Endothelial cell of umbilical vein (primary cell): Measurements from ENCODE around the gene THSD4.

Experiments used
- EZH2 ChIP-seq: IDR thresholded peaks from 2 replicates; pipeline ENCODE4 v1.6.1; 2012; ENCODE audit warnings: borderline replicate concordance, low read depth, mild to moderate bottlenecking, moderate library complexity, low read length, inconsistent platforms; ENCODE audit not compliant: severe bottlenecking
- FOS ChIP-seq: IDR thresholded peaks from 2 replicates; pipeline ENCODE4 v1.6.1; 2011; ENCODE audit warnings: mild to moderate bottlenecking, low read length, moderate library complexity, borderline replicate concordance; ENCODE audit not compliant: insufficient read depth
- JUN ChIP-seq: IDR thresholded peaks from 2 replicates; pipeline ENCODE4 v1.6.1; 2011; ENCODE audit warnings: borderline replicate concordance, low read depth; ENCODE audit not compliant: insufficient read length, insufficient read depth
- MYC ChIP-seq: IDR thresholded peaks from one replicate; pipeline ENCODE4 v1.6.1; 2011; ENCODE audit warnings: mild to moderate bottlenecking, low read depth, low read length
- POLR2A ChIP-seq: IDR thresholded peaks from 2 replicates; pipeline ENCODE4 v1.6.1; 2012; ENCODE audit warnings: low read depth, mild to moderate bottlenecking, control low read depth, low read length
- POLR2AphosphoS5 ChIP-seq: IDR thresholded peaks from 2 replicates; pipeline ENCODE4 v1.6.1; 2012; ENCODE audit warnings: low read depth, mild to moderate bottlenecking, control low read depth, low read length, moderate library complexity; ENCODE audit not compliant: insufficient read depth
- TF ChIP-seq, protein P1 (sequence below), 2 donors: IDR thresholded peaks; 1 replicate in 1 of 2; 2 replicates in 1 of 2; pipeline ENCODE4 v1.5.1; 2011; ENCODE audit warnings: low read length in 2 of 2, mild to moderate bottlenecking in 2 of 2, moderate library complexity in 2 of 2, control low read depth in 1 of 2, inconsistent platforms in 1 of 2, low read depth in 1 of 2; ENCODE audit not compliant: insufficient read depth in 1 of 2; ENCODE audit errors: extremely low read depth in 1 of 2
- TF ChIP-seq, protein P2 (sequence below): IDR thresholded peaks from 2 replicates; pipeline ENCODE4 v1.6.1; 2011; ENCODE audit not compliant: insufficient read depth, insufficient read length

DNA sequence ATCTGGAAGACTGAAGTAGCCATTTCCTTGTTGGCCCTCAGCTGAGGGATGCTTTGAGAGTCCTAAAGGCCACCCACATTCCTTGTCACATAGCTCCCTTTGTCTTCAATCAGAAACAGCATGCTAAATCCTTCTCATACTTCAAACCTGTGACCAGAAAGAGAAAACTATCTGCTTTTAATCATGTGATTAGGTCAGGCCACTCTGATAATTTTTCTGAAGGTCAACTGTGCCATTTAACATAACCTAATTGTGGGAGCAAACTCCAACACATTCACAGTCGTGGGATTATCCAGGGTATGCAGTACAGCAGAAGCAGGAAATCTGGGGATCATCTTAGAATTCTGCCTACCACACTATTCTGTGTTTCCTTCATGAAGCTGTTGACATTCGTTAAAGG, 471.2 kb downstream of the THSD4 start:
- TF ChIP-seq, protein P1, sequence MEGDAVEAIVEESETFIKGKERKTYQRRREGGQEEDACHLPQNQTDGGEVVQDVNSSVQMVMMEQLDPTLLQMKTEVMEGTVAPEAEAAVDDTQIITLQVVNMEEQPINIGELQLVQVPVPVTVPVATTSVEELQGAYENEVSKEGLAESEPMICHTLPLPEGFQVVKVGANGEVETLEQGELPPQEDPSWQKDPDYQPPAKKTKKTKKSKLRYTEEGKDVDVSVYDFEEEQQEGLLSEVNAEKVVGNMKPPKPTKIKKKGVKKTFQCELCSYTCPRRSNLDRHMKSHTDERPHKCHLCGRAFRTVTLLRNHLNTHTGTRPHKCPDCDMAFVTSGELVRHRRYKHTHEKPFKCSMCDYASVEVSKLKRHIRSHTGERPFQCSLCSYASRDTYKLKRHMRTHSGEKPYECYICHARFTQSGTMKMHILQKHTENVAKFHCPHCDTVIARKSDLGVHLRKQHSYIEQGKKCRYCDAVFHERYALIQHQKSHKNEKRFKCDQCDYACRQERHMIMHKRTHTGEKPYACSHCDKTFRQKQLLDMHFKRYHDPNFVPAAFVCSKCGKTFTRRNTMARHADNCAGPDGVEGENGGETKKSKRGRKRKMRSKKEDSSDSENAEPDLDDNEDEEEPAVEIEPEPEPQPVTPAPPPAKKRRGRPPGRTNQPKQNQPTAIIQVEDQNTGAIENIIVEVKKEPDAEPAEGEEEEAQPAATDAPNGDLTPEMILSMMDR (IDR thresholded peaks at IDR 0.05; ENCODE audit: extremely low read depth in 1 of 2, insufficient read depth in 1 of 2, low read depth in 1 of 2, low read length in 2 of 2): no peak
- no peak for TF ChIP-seq FOS
- no peak for TF ChIP-seq EZH2
- no peak for TF ChIP-seq POLR2A
- TF ChIP-seq POLR2AphosphoS5: no peak
- no peak for TF ChIP-seq MYC
- no peak for TF ChIP-seq JUN
- TF ChIP-seq, protein P2, sequence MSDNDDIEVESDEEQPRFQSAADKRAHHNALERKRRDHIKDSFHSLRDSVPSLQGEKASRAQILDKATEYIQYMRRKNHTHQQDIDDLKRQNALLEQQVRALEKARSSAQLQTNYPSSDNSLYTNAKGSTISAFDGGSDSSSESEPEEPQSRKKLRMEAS: no peak
